T follicular helper cell (primary cell): Measurements from ENCODE around the gene ETNPPL.
"Not testable (repeated sequence)": the region's sequence is repeated elsewhere in the genome, so short reads cannot be mapped to it uniquely, and the experiment has no call there.

Experiments used
- DNase-seq: peaks from one replicate; pipeline ENCODE4 v3.0.0-alpha.2; 2020; ENCODE audit warnings: low read depth

Gene ETNPPL

GRCh38 chr4:108758498-108758897 is 4.4 kb downstream of the ETNPPL start:
- no peak for DNase-seq

- no peak for DNase-seq
Observed at GRCh38 chr4:108754327-108754726, 8.5 kb downstream of the ETNPPL start.

GRCh38 chr4:108751321-108751720 is 11.5 kb downstream of the ETNPPL start:
- DNase-seq, result no peak

- no peak for DNase-seq
Observed at GRCh38 chr4:108749119-108749518, 13.7 kb downstream of the ETNPPL start.

- DNase-seq, result no peak
Observed at GRCh38 chr4:108746511-108746910, 16.3 kb downstream of the ETNPPL start.

GRCh38 chr4:108744307-108744706 is 18.5 kb downstream of the ETNPPL start:
- no peak for DNase-seq

GRCh38 chr4:108742451-108743420 is 20.1 kb downstream of the ETNPPL start:
- DNase-seq, result no peak

- no peak for DNase-seq
Observed at GRCh38 chr4:108738003-108738706, 24.7 kb downstream of the ETNPPL start.

- no peak for DNase-seq
Observed at GRCh38 chr4:108731006-108731405, 31.8 kb downstream of the ETNPPL start.

- no peak for DNase-seq
Observed at GRCh38 chr4:108730579-108730978, 32.3 kb downstream of the ETNPPL start.

- DNase-seq, result no peak
Observed at GRCh38 chr4:108729731-108730130, 33.1 kb downstream of the ETNPPL start.

- DNase-seq, result no peak
Observed at GRCh38 chr4:108725457-108725856, 37.4 kb downstream of the ETNPPL start.

- DNase-seq, result no peak
Observed at GRCh38 chr4:108717386-108717785, 45.5 kb downstream of the ETNPPL start.

- no peak for DNase-seq
Observed at GRCh38 chr4:108716340-108716739, 46.5 kb downstream of the ETNPPL start.

GRCh38 chr4:108714880-108715279 is 48.0 kb downstream of the ETNPPL start:
- no peak for DNase-seq

GRCh38 chr4:108710578-108710977 is 52.3 kb downstream of the ETNPPL start:
- not testable (repeated sequence) for DNase-seq

GRCh38 chr4:108709722-108710121 is 53.1 kb downstream of the ETNPPL start:
- no peak for DNase-seq

GRCh38 chr4:108709234-108709633 is 53.6 kb downstream of the ETNPPL start:
- DNase-seq, result no peak

- DNase-seq, result no peak
Observed at GRCh38 chr4:108706289-108706688, 56.6 kb downstream of the ETNPPL start.

- DNase-seq, result no peak
Observed at GRCh38 chr4:108703966-108704365, 58.9 kb downstream of the ETNPPL start.

- no peak for DNase-seq
Observed at GRCh38 chr4:108703370-108703769, 59.5 kb downstream of the ETNPPL start.

- DNase-seq, result no peak
Observed at GRCh38 chr4:108702960-108703359, 59.9 kb downstream of the ETNPPL start.
